Retina (tissue), 1 donor: ENCODE data around the gene COBLL1.

Experiments
- DNase-seq: peaks from one replicate; pipeline ENCODE4 v3.0.0-alpha.2; 2016

The COBLL1 gene

GRCh38 chr2:164705412-164706167 lies 136.0 kb downstream of the COBLL1 start:
- no peak for DNase-seq

GRCh38 chr2:164703915-164704706 lies 137.5 kb downstream of the COBLL1 start:
- DNase-seq: no peak

GRCh38 chr2:164701565-164701964 lies 140.1 kb downstream of the COBLL1 start:
- DNase-seq: no peak

DNA sequence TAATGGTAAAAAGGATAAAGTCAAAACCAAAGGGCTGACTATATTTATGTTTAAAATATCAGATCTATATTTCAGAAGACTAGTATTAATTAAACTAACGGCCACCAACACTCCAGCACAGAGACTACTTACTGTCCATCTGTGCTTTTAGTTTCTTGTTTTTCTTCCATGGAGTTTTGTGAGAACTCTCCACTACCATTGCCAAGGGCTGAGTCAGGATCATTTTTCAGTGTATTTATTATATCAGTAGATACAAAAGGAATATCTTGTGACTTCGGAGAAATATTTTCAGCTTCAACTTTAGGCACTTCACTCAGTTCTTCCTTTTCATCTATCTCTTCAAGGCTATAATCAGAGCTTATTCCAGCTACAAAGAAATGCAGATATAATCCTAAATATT lies 141.2 kb downstream of the COBLL1 start:
- DNase-seq: no peak

DNA sequence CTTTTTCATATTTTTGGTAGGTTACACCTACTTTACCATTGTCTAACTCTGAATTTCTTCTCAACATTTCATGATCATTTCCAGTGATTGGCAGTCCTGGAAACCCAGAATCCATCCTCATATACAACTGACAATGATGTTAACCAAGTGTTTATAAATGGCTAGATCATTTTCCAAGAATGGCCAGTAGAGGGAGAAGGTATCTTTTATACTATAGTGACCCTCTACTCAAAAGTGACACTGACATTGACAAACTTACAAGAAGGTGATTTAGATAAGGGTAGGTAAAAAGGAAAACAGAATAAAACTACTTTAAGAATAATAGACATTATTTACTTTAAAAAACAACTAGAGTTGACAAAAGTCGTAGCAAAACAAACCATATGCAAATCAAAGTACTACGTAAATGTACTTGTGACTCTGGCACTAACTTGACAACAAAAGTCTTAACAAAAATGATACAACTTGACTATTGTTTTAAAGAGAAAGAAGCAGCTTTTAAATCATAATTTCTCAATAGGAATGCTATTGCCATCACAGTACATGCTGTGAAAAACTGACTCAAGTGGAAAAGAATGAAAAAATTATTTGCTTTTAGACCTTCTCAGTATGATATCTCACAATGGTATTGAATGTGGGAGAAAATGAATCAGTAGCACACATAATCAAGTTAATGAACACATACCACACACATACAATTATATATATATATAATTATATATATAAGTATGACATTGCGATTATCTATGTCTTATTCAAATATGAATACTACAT lies 143.7 kb downstream of the COBLL1 start:
- DNase-seq: no peak

DNA sequence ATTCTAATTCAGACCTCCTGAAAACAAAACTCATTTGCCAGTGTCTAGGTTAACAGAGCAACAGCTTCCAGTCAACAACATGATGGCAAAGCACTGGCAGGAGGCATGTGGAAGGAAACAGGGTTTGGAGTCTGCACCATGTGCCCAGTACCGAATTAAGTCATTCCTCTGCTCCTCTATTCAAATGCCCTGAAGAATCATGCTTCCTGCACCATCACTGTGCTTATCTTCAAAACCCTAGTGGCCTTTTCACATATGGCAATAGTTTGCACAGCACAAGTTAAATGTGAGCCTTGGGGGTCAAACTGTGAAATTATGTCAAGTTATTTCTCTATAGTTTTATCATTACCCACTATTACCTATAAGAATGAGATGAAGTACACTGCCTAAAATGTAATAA lies 145.0 kb downstream of the COBLL1 start:
- DNase-seq: no peak

GRCh38 chr2:164694275-164694695 lies 147.3 kb downstream of the COBLL1 start:
- DNase-seq: no peak

GRCh38 chr2:164693834-164694233 lies 147.8 kb downstream of the COBLL1 start:
- DNase-seq: no peak

DNA sequence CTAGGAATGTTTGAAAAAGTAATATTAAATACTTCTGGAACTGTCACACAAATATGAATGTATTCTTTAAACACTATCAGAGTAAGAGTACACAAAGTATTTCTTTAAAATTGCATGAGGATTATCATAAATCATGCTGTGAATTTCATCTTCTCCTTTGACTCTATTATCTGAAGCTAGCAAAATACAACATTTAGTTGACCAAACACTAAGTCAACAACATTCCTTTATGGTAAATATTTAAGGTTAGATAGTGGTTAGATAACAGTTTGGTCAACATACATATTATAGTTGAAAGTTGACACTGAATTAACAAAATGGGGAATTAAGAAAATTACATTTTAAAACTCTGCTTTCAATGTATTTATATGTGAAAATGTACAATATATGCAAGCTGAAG lies 148.2 kb downstream of the COBLL1 start:
- DNase-seq: no peak

GRCh38 chr2:164692958-164693357 lies 148.7 kb downstream of the COBLL1 start:
- DNase-seq: no peak

DNA sequence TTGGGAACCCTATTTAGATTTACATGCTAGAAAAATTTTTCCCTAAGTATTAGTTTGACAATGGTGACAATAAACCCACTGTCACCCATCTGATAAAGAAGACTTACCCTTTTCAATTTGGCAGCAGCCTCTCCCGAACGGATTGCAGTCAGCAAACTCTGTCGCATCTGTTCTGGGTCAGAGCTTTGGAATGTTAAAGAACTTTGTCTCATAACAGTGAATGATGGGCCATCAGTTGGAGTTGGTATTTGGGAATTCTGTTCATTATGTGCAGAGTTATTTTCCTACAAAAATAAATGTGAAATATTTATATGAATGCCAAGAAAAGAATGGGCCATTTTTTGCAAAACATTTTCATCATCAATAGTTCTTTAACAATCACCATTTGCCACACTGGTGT lies 149.5 kb downstream of the COBLL1 start:
- DNase-seq: no peak

DNA sequence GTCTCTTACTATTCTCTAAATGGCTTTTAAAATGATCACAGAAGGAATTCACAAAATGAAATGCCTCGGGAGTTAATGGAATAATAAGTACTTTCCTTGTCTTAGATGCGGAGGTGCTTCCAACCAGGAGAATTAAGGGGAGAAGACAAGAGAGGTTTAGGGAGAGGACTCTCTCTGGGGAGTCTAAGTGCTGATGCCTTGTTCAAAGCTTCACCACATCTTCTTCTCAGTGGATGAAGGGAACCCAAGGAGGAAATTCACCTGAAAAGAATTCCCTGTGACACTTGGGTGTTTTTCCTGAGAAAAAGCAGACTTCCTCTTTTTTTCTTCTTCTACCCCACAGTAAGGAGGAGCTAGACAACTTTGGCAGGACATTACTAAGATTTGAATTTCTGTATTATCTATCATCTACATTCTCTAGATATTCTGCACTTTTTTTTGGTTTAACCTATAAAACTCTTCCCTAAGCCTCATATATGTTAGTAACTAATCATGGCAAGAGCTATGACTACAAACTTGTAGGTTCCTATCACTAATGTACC lies 150.2 kb downstream of the COBLL1 start:
- DNase-seq: no peak

DNA sequence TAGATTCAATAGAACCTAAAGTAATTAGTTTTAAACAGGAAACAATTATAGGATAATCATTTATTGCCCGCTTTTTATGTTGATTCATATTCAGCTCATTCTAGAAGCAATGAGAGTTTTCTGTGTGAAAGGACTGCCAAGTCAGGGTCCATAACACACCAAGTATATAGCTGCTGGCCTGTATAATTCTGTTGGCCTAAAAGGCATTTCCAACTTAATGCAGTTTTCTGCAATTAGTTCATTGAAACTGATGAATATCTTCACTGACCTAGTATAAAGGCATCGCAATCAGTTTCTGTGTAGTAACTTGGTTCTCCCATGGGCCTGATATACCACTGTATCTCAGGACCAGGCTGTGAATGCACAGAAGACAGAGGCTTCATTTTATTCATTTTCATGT lies 151.3 kb downstream of the COBLL1 start:
- DNase-seq: no peak

DNA sequence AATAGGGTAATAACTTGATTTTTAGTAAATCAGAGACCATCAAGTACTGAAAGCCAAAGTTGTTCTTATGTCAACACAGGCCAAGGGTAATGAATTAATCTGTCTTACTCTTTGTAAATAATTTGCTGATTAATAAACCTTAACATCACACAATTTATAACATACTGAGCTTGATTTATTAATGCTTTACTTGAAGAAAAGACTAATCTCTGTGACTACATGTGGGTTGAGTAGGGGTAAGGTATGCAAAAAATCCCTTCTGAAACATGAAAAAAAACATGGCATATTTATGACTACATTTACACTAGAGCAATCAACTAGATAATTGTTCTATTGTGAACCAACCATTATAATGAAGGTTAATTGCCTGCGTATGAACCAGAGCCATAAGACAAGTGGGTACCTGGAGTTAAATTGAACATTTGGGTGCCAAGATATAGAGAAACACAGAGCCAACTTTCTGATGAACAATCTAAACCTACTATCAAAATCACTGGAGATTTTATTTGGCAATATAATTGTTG lies 152.7 kb downstream of the COBLL1 start:
- no peak for DNase-seq

- DNase-seq: no peak
Observed at GRCh38 chr2:164681009-164681408, 160.6 kb downstream of the COBLL1 start.

DNA sequence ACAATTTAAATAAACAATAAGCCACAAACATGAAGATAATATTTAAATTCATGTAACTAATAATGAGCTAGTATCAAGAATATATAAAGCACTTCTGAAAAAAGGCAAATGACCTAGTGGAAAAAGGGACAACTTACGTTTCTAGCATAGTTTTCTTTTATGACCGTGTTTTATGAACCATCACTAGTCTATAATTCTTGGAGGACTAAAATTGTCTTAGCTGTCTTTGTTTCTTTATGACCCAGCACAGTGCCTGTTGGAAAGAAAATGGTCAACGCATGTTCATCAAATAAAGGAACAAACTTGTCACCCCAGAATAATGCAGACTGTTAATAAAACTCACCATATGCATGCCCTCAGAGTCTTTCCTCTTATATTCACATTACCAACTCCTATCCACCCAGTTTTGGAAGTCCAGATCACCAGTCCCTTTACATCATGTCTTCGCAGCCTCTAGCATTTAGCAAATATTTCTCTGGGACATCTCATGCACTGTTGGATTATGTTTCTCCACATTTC lies 162.9 kb downstream of the COBLL1 start:
- no peak for DNase-seq

DNA sequence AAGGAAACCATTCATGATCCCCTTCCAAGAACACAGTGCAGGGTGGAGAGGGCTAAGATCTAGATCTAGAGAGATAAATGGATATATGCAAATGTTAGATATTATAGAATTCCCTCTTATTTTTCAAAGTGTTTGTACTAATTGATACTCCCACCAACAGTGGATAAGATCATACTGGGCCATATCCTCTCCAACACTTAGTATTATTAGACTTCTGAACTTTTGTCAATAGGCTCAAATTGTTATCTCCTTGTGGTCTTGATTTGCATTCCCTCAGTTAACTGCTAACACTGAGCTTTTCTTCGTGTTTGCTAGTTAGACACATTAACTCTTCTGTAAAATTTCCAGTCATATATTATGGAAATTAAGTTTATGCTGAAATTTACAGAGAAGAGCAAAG lies 163.9 kb downstream of the COBLL1 start:
- DNase-seq: no peak

GRCh38 chr2:164677271-164677670 lies 164.4 kb downstream of the COBLL1 start:
- no peak for DNase-seq

DNA sequence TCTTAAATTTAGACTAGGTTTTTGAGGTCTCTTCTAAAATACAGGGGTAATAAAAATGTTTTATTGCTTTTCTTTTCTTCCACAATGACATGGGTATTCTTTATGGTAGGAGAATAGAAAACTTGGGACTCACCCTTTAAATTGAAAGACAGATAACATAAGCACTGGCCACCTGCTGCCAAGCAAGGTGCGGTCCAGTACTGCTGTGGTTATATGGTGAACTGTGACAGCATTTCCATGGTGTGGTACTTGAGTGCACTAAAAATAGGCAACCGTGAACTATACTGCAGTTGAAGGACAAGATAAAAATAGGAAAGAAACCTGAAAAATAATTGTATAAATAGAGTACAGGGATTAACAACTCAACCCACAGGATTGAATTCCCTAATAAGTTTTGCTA lies 165.9 kb downstream of the COBLL1 start:
- no peak for DNase-seq

DNA sequence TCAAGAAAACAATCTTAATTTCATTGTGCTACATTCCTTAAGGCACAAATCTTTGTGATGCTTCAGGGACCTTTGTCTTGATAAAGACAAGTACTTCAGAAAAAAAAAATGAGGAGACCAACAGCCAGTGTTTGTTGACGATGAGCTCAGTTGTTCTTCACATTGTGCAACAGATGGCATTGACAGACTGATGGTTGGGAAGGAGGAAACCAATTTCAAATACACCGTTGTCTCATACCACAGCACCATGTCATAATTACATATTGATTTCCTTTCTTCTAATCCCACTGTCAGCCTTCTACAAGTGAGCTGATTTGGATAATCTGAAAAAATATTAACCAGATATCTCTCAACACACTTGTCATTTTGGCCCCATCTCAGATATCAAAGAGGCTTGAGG lies 166.6 kb downstream of the COBLL1 start:
- no peak for DNase-seq

GRCh38 chr2:164671664-164672396 lies 169.8 kb downstream of the COBLL1 start:
- no peak for DNase-seq

DNA sequence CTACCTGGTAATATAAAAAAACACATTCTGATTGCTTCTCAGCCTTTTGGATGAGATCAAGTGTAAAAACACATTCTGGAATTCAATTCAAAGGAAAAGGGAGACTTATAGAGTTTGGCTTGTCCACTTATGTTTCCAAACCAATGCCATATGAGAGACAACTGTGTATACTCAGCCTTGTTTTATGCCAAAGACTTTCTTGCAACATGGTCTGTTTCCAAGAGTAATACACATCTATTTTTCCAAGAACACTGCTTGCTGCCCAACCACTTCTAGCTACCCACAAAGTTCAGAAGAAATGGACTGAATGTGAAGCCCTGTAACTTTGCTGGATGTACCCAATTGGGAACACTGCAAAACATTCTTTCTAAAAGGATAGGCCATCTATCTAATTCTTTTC lies 172.3 kb downstream of the COBLL1 start:
- no peak for DNase-seq
